HEK293 (cell line): Measurements from ENCODE around the gene COG8.
"Not testable (repeated sequence)": the region's sequence is repeated elsewhere in the genome, so short reads cannot be mapped to it uniquely, and the experiment has no call there.

Experiments
- CTCF ChIA-PET: fragments of 350-600 bp; formaldehyde crosslinking; extraction: SDS; loops from one replicate; lab custom pipeline; 2021; ENCODE audit warnings: antibody characterized with exemption; lab: Yijun Ruan, JAX
- POLR2A ChIA-PET: fragments of 300-600 bp; formaldehyde crosslinking; extraction: SDS; loops from one replicate; lab custom pipeline; 2020; ENCODE audit warnings: antibody characterized with exemption, inconsistent platforms; lab: Yijun Ruan, JAX
- H3K27ac ChIP-seq: fragments of 200-500 bp; sonication (Bioruptor generic); 2 replicates; pipeline ENCODE4 v1.5.1; 2014; ENCODE audit warnings: low read depth, low read length, control low read depth, inconsistent platforms; ENCODE audit errors: extremely low read depth
- H3K36me3 ChIP-seq, 2 experiments: fragments of 200-500 bp in 1 of 2; sonication (Bioruptor generic) in 1 of 2; 1 replicate in 1 of 2; 2 replicates in 1 of 2; pipeline ENCODE4 v1.5.1; 2014 to 2017; ENCODE audit warnings: inconsistent platforms in 2 of 2, low read length in 2 of 2; ENCODE audit not compliant: control insufficient read depth in 2 of 2, insufficient read depth in 1 of 2
- H3K4me1 ChIP-seq: fragments of 200-500 bp; sonication (Bioruptor generic); 2 replicates; pipeline ENCODE4 v1.5.1; 2014; ENCODE audit warnings: mild to moderate bottlenecking, low read length, inconsistent platforms; ENCODE audit not compliant: control insufficient read depth, insufficient read depth
- H3K4me3 ChIP-seq: 2 replicates; pipeline ENCODE4 v1.5.1; 2011; ENCODE audit warnings: low read depth, mild to moderate bottlenecking, control low read depth, low read length, moderate library complexity
- H3K9me3 ChIP-seq: fragments of 200-500 bp; sonication (Bioruptor generic); 2 replicates; pipeline ENCODE4 v1.5.1; 2014; ENCODE audit warnings: low read depth, low read length, inconsistent platforms; ENCODE audit not compliant: control insufficient read depth, insufficient read depth
- PRDM2 ChIP-seq: fragments of 450-650 bp; formaldehyde crosslinking; IDR thresholded peaks from 2 replicates; pipeline ENCODE4 v1.5.1; 2016; ENCODE audit warnings: missing biosample characterization, missing genetic modification characterization, borderline replicate concordance
- SCRT1 ChIP-seq: fragments of 450-650 bp; formaldehyde crosslinking; IDR thresholded peaks from 2 replicates; pipeline ENCODE4 v1.5.1; 2016; ENCODE audit warnings: missing biosample characterization, missing genetic modification characterization, borderline replicate concordance
- TRIM28 ChIP-seq: IDR thresholded peaks from 2 replicates; pipeline ENCODE4 v1.6.1; 2011; ENCODE audit warnings: low read length, control low read depth, borderline replicate concordance
- TSHZ1 ChIP-seq: fragments of 450-650 bp; formaldehyde crosslinking; IDR thresholded peaks from 2 replicates; pipeline ENCODE4 v1.5.1; 2016; ENCODE audit warnings: missing biosample characterization, missing genetic modification characterization, borderline replicate concordance
- ZNF155 ChIP-seq: fragments of 450-650 bp; formaldehyde crosslinking; IDR thresholded peaks from 2 replicates; pipeline ENCODE4 v1.5.1; 2016; ENCODE audit warnings: missing biosample characterization, missing genetic modification characterization
- ZNF350 ChIP-seq: fragments of 450-650 bp; formaldehyde crosslinking; IDR thresholded peaks from 2 replicates; pipeline ENCODE4 v1.5.0; 2017; ENCODE audit warnings: missing biosample characterization, mild to moderate bottlenecking, missing genetic modification characterization
- ZNF398 ChIP-seq: fragments of 450-650 bp; formaldehyde crosslinking; IDR thresholded peaks from 2 replicates; pipeline ENCODE4 v1.5.1; 2017; ENCODE audit warnings: missing biosample characterization, missing genetic modification characterization
- ZSCAN23 ChIP-seq: fragments of 450-650 bp; formaldehyde crosslinking; IDR thresholded peaks from 2 replicates; pipeline ENCODE4 v1.5.1; 2016; ENCODE audit warnings: missing biosample characterization, missing genetic modification characterization

Gene COG8

GRCh38 chr16:69364088-69364487 is 24.7 kb upstream of the COG8 start (continued):
- TF ChIP-seq SCRT1 (tag by site-specific recombination) (no peak), ZNF398 (tag by site-specific recombination) (no peak), ZNF350 (no peak)

- Histone ChIP-seq H3K4me3 (no peak overlapping the region), H3K4me1 (no peaks in the 10 kb centered on the region), H3K27ac (no peak overlapping the region), H3K36me3 (peaks cover 27 to 66% of the 10 kb centered on the region in 2 experiments; a peak in 2 of 3 replicates), H3K9me3 (no peaks in the 10 kb centered on the region)
- ChIA-PET CTCF (no interaction called here), POLR2A (interaction anchor here (0.7 to 1.4 kb wide), 2 partner anchors 11 to 20 kb away, joined by 3 to 4 read pairs; no protein-coding TSS in a partner anchor)
- TF ChIP-seq TRIM28 (no peak), ZNF155 (no peak), TSHZ1 (tag by site-specific recombination) (no peak), ZSCAN23 (no peak), PRDM2 (tag by site-specific recombination) (no peak)
Observed at GRCh38 chr16:69363281-69363717, 23.9 kb upstream of the COG8 start.

GRCh38 chr16:69360070-69360469 is 20.7 kb upstream of the COG8 start:
- POLR2A ChIA-PET, CTCF ChIA-PET, H3K4me1 ChIP-seq, H3K27ac ChIP-seq, H3K4me3 ChIP-seq, H3K9me3 ChIP-seq: not testable (repeated sequence)
- H3K36me3 ChIP-seq, result peaks cover 33 to 56% of the 10 kb centered on the region in 2 experiments
